HG03575 (cell line): Measurements from ENCODE around the gene TMEM19.
"Not testable (repeated sequence)": the region's sequence is repeated elsewhere in the genome, so short reads cannot be mapped to it uniquely, and the experiment has no call there.

Experiments used
- ATAC-seq: cut with Tn5 transposase; IDR thresholded peaks from one replicate; pipeline ENCODE4 v1.9.1; 2021; ENCODE audit not compliant: unreplicated experiment, insufficient number of reproducible peaks, low FRiP score; ENCODE audit errors: extremely low read depth

Gene TMEM19

DNA sequence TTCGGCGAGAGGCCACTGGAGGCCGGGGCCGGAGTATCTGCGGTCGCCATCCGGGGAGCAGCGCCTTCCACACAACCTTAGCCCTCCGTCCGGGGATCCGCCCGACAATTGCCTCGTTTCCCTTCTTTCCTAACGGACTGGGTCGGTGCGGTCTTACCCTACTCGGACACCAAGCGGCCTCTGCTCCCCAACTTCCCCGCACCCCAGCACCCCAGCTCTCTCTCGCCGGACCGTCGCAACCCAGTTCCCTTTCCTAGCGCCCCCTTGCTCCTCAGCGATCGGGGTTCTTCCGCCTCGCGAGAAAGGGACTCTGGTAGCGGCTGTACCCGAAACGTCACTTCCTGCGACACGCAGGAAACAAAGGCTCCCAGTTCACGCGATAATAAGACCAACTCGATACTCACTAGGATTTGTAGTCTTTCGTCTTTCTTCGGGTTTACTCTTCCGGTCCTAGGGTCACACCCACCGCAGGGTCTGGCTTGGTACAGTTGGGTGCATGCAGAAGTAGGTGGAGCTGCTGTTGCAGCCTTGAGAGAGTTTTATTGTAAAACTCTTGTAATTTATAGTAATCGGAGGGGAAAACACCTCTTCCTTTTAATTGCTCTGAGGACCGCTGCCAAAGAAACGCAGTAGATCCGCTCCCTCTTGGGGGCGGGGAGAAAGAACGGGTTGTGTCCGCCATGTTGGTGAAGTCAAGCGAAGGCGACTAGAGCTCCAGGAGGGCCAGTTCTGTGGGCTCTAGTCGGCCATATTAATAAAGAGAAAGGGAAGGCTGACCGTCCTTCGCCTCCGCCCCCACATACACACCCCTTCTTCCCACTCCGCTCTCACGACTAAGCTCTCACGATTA lies 22.1 kb upstream of the TMEM19 start, which contains the start of the genes THAP2 and ZFC3H1:
Gene THAP2, plus strand, starts transcription at position 741 of the 850 bp plus-strand sequence. CDS start 209 bp downstream, outside the sequence.
Gene ZFC3H1, minus strand, starts transcription at position 288 of the 850 bp plus-strand sequence. Its CDS starts 238 bp downstream, at position 50.
- peak; percentile 90 for ATAC-seq

DNA sequence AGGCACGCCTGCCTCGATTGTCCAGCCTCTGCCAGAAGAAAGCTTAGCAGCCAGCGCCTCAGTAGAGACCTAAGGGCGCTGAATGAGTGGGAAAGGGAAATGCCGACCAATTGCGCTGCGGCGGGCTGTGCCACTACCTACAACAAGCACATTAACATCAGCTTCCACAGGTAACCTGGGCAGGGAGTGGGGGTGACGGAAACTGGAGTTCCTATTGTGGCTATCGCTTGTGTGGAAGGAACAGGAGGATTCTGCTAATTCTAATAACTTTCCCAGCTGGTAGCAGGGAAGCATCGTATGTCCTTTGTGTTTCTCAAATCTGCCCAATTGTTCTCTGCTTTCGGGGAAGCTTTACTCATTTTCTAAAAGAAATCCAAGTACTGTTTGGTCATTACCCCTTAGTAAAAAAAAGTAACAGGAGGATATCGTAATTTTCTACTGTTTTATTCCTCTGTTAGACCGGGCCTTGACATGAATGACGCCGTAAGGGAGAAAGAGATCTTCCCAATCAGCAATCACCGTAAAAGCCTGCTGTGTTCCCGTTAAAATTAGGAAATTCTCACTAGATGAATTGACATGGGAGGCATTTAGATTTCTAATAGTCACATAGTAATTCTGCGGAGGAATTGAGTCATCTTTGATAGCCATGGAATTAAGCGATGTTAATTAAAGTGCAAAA lies 21.3 kb upstream of the TMEM19 start:
- ATAC-seq = peak; percentile 3

DNA sequence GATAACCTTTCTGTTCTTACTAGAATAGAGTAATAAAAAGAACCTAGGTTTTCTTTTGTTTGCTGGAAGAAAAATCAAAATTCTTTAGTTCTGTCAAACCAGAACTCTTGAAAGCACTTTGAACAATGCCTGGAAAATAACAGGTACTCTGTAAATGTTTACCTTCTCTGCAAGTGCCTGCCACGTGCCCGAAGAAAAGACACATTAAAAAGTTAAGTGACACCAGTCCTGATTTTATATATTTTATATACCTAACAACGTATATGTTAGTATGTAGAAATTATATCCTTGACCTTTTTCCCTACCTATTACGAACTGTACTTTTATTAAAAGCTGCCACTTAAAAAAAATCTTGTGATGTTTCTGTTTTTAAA lies 20.8 kb upstream of the TMEM19 start:
- no peak for ATAC-seq

DNA sequence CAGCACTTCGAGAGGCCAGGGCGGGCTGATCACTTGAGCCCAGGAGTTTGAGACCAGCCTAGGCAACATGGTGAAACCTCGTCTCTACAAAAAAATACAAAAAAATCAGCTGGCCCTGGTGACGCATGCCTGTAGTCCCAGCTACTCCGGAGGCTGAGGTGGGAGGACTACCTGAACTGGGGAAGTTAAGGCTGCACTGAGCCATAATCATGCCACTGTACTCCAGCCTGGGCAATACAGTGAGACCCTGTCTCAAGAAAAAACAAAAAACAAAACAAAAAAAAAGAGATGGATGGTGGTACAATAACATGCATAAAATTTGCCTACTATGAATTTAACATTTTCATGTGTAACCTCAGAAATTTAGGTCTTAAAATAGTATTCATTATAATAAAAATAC lies 19.6 kb upstream of the TMEM19 start:
- no peak for ATAC-seq

DNA sequence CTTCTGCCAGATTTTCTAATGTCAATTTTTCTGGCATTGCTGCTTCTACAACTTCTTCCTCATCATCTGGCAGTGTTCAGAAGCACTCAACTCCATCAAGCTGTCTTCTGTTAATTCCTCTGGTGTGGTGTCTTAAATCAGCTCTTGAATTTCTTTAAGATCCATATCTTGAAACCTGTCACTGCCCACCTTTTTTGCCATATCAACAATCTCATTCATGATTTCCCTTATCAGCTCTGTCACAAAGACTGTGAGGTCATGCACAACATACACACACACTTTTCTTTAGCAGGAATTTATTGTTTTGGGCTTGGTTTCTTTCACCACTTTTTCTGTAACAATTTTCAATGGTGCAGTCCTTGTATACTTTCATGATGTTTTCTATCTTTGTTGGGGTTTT lies 14.6 kb upstream of the TMEM19 start:
- no peak for ATAC-seq

DNA sequence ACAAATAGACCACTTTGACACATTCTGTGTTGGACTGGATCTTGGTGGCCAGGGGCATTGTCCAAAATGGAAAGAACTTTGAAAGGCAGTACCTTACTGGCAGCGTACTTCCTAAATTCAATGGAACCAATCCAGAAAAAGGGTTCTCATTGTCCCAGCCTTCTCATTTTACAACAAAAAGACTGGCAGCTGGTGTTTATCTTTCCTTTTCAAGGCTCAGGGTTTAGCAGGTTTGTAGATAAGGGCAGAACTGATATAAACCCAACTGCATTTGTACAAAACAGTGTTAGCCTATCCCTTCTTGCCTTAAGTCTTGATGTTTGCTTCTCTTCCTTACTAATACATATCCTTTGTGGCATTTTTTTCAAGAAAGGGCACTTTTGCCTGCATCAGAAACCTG lies 14.1 kb upstream of the TMEM19 start:
- ATAC-seq = no peak

DNA sequence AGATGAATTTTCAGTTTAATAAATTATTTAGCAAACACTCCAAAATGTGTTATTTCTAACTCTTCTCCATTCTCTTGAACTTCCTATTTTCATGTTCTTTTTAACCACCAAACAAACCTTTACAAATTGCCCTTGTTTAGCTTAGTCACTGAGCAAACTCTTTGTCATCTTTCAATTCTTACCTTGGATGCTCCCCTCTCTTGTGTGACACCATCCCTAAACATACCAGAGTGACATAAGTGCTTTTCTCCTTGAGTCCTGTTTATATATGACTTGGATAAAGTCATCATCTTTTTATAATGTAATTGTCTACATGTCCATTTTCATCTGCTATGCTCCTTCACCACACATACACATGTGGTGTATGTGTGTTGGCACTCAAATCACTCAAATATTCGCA lies 3.4 kb upstream of the TMEM19 start:
- no peak for ATAC-seq

DNA sequence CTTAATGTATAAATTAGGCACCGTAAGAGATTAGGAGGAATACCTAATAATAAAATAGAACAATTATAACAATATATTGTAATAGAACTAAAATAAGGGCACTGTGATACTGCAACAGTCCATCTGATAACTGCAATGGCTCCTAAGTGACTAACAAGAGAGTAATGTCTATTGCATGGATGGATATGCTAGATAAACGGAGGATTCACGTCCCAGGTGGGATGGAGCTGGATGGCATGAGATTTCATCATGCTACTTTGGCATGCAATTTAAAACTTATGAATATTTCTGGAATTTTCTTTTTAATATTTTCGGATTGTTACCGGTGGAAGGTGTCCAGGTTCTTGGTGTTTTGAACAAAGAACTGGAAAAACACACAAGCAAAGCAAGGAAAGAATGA lies 2.2 kb upstream of the TMEM19 start:
- no peak for ATAC-seq

DNA sequence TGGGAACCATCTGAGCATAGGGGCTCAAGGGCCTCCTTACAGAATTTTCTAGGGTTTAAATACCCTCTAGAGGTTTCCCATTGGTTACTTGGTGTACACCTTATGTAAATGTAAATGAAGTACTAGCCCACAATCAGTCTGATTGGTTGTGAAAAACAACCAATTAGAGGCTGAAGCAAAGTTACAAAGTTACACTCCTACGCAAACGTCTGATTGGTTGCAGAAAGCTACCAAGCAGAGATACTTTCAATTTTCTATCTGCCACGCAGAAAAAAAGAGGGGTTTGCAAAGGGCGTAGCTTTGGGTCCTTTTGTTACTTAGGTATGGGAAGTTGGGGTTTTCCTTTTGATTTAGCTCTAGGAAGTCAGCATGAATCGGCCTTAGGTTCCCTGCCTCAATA lies 1.8 kb upstream of the TMEM19 start:
- no peak for ATAC-seq

DNA sequence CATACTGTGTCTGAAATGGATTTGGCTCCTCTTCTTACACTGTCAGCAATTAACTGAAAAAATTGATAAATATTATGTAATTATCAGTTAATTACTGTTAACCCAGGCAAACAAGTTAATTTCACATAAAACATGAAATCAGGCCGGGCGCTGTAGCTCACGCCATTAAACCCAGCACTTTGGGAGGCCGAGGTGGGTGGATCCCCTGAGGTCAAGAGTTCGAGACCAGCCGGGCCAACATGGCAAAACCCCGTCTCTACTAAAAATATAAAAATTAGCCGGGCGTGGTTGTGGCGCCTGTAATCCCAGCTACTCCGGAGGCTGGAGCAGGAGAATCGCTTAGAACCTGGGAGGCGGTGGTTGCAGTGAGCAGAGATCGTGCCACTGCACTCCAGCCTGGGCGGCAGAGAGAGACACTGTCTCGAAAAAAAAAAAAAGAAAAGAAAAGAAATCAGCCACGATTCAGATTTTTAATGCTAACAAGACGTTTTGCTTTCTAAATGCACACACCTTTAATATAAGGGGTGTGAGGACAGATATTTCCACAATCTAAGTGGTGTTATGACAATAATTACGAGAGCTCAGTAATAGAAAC lies 473 bp upstream of the TMEM19 start:
- ATAC-seq = no peak

DNA sequence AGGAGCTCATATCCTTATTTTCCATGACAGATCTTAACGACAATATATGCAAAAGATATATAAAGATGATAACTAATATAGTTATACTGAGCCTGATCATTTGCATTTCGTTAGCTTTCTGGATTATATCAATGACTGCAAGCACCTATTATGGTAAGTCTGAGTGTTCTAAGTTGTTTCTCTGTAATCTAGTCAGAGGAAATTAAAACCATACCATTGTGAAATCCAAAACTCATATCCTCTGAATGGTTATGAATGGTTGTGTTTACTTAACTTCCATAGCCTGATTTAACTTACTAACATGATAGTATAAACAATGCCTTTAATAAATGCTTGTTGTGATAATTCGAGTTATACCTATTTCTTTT lies 760 bp downstream of the TMEM19 start:
- ATAC-seq = no peak

DNA sequence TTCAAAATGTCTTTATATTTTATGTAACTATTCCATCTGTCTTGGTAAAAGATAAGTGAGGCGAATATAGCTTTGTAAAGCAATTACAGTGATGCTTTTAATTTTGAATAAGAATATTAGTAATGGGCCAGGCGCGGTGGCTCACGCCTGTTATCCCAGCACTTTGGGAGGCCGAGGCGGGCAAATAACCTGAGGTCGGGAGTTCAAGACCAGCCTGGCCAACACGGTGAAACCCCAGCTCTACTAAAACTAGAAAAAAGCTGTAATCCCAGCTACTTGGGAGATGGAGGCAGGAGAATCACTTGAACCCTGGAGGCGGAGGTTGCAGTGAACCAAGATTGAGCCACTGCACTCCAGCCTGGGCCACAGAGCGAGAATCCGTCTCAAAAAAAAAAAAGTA lies 1.3 kb downstream of the TMEM19 start:
- ATAC-seq = not testable (repeated sequence)

DNA sequence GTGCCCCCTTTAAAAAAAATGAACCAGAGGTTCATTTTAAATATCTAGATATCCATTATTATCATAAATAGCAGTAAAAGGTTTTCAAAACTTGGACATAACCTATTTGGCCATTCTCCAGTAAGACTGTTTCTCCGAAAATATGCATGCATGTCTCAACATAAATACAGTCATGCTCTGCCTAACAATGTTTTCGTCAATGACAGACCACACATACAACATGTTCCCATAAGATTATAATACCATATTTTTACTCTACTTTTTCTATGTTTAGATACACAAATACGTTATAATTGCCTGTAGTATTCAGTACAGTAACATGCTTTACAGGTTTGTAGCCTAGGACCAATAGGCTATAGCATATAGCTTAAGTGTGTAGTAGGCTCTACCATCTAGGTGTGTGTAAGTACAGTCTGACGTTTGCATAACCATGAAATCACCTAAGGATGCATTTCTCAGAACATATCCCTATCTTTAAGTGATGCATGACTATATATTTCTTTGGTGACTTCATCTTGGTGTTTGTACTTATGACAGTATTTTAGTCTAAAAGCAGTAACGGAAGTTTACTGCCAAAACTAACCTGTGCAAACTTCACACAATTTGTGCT lies 3.2 kb downstream of the TMEM19 start:
- no peak for ATAC-seq

DNA sequence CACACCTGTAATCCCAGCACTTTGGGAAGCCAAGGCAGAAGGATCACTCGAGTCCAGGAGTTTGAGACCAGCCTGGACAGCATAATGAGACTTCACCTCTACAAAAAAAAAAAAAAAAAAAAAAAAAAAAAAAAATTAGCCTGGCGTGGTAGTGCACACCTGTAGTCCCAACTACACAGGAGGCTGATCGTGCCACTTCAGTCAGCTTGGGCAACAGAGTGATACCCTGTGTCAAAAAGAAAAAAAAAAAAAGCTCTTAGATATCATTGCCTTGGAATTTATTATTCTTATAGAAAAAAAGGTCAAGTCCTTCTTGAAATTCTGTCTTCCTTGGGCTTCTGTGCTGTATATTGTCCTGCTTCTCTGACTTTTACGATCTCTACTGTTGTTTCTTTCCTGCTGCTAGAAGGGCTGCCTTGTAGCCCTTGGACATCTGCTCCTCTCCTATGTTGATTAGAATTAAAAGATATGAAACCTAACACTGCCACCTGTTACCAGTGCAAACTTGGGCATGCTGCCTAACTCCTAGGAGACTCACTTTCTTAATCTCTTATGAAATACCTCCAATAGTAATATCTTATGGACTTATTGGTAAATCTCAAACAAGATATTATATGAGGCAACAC lies 5.7 kb downstream of the TMEM19 start:
- no peak for ATAC-seq

DNA sequence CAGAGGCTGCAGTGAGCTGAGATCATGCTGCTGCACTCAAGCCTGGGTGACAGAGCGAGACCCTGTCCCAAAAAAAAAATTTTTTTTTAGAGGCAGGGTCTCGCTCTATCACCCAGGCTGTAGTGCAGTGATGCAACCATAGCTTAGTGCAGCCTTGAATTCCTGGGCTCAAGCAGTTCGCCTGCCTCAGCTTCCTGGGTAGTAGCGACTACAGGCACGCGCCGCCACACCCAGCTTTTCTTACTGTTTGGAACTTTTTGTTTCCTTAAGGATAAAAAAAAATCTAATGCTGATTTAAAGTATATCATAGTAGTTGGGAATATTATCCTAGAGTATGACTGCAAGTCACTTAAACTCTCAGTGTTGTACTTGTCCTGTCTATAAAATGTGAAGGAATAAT lies 7.2 kb downstream of the TMEM19 start:
- ATAC-seq = no peak

DNA sequence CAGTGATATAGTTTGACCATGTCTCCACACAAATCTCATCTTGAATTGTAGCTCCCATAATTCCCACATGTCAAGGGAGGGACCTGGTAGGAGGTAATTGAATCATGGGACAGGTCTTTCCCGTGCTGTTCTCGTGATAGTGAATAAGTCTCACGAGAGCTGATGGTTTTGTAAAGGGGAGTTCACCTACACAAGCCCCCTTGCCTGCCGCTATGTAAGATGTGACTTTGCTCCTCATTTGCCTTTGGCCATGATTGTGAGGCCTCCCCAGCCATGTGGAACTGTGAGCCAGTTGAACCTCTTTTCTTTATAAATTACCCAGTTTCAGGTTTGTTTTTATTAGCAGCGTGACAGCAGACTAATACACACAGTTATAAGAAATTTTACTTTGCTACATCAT lies 7.8 kb downstream of the TMEM19 start:
- ATAC-seq = peak; percentile 10

DNA sequence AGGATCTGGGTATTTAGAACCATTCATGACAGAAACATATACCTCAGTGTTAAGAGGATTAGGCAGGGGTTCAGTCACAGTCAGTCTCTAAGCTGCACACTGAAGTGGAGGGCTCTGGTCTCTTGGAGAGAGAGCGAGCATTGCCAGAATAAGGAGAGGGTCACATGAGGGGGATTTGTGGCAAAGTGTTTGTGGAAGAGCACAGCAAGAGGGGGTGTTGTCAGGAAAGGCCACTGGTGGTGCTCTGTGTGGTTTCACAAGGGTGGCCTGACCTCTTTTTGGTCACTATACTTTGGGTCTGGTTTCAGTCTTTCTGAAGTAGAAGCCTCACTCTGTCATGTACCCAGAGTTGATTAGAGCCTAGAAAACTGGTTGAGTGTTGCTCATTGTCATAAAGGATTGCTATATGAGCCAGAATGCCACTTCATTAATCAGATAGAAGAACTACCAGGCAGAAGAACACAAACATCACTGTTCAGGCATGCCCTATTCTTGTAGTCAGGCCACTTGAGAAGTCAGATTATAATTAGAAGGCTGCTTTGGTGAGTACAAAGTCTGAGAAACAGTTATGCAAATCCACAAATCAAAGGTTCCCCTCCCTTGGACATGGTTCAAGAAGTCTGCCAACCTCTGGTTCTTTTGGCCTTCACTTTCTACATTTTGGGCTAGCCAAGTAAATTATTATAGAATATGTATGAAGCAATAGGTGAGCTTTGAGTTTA lies 8.4 kb downstream of the TMEM19 start:
- ATAC-seq = peak; percentile 87

DNA sequence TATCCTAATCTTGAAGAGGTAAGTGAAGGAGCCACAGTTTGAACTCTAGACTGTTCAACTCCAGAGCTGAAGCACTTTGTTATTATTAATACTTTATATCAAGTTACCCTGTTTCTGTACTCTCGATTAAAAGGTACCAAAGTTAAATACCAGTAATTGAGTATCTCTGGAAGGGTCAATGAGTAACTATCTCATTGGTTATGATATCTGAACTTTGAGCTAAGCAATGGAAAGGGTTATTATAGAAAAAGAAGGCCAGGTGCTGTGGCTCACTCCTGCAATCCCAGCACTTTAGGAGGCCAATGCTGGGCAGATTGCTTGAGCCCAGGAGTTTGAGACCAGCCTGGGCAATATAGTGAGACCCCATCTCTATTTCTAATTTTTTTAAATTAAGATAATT lies 9.9 kb downstream of the TMEM19 start:
- ATAC-seq = no peak

DNA sequence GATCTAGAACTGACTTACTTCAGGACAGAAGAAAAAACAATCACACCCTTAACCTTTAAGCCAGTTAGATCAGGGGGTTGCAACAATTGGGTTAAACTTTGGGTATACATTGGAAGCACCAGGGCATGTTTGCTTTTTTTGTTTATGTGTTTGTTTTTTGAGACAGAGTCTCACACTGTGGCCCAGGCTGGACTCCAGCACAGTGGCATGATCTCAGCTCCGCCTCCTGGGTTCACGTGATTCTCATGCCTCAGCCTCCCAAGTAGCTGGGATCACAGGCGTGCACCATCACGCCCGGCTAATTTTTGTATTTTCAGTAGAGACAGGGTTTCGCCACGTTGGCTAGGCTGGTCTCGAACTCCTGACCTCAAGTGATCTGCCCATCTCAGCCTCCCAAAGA lies 16.3 kb downstream of the TMEM19 start:
- ATAC-seq = not testable (repeated sequence)
